Measurements from ENCODE around the gene AP1B1.

The AP1B1 gene

DNA sequence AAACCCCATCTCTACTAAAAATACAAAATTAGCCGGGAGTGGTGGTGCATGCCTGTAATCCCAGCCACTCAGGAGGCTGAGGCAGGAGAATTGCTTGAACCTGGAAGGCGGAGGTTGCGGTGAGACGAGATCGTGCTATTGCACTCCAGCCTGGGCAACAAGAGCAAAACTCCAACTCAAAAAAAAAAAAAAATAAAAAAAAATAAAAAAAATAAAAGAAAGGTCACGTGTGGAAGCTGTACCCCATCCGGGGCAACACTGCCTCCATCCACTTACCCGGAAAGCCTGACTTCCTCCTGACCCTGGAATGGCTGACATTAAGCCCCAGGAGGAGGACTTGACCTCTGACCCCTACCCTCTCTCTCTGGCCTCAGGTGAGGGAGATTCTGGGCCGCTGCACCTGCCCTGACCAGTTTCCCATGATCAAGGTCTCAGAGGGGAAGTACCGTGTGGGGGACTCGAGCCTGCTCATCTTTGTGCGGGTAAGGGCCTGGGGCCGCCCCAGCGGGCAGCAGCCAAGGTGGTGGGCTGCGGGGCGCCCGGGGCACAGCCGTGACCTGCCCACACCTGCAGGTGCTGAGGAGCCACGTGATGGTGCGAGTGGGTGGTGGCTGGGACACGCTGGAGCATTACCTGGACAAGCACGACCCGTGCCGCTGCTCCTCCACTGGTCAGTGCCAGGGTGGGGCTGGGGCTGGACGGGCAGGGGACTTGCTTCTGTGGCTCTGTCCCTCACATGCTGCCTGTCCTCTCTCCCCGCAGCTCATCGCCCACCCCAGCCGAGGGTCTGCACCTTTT, 78.1 kb downstream of the AP1B1 start:
- no peak overlapping the region for H3K4me3 ChIP-seq (ENCODE audit: low read depth in 1 of 2, low read length in 1 of 2)
- peaks cover 6 to 21% of the 10 kb centered on the region in 2 experiments for H3K4me1 ChIP-seq (ENCODE audit: control insufficient read depth in 1 of 2, insufficient read depth in 1 of 2, low read depth in 1 of 2, low read length in 1 of 2)
- peaks cover 98% of the 10 kb centered on the region for H3K27me3 ChIP-seq
- TF ChIP-seq, protein P1, sequence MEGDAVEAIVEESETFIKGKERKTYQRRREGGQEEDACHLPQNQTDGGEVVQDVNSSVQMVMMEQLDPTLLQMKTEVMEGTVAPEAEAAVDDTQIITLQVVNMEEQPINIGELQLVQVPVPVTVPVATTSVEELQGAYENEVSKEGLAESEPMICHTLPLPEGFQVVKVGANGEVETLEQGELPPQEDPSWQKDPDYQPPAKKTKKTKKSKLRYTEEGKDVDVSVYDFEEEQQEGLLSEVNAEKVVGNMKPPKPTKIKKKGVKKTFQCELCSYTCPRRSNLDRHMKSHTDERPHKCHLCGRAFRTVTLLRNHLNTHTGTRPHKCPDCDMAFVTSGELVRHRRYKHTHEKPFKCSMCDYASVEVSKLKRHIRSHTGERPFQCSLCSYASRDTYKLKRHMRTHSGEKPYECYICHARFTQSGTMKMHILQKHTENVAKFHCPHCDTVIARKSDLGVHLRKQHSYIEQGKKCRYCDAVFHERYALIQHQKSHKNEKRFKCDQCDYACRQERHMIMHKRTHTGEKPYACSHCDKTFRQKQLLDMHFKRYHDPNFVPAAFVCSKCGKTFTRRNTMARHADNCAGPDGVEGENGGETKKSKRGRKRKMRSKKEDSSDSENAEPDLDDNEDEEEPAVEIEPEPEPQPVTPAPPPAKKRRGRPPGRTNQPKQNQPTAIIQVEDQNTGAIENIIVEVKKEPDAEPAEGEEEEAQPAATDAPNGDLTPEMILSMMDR (IDR thresholded peaks at IDR 0.05) = no peak
- H3K9me3 ChIP-seq = no peaks in the 10 kb centered on the region
- no peaks in the 10 kb centered on the region for H3K36me3 ChIP-seq
- H3K27ac ChIP-seq = no peak overlapping the region

DNA sequence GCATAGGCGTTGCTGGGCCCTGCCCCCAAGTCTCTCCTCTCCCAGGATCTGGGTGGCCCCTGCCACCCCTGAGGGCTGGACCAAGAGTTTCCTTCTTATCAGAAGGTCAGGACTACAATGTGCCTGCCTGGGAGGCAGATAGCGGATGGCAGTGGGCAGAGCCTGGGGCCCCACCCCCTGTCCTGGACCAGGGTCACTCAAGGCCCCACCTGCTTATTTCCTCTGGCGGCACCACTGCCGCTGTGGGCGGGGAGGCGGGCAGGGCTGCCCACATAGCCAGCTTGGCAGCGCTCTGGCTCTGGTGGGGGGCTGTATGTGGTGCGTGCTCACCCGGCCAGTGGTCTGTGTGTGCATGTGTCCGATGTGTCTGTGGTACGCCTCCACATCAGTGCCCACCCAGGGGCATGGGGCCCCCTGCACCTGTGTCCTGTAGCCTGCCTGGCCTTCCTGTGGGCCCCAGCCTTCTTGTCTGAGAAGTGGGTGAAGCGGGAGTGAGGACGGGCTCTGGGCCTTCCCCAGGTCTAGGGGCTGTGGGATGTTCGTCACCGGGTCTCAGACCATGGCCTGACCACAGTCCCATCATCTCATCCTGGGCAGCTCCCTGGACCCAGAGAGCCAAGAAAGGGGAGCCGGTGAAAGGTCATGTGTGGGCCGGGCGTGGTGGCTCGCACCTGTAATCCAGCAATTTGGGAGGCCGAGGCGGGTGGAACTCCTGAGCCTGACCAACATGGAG, 78.9 kb downstream of the AP1B1 start:
- Histone ChIP-seq H3K4me1 (ENCODE audit: control insufficient read depth in 1 of 2, insufficient read depth in 1 of 2, low read depth in 1 of 2, low read length in 1 of 2) (peaks cover 6 to 14% of the 10 kb centered on the region in 2 experiments), H3K36me3 (no peaks in the 10 kb centered on the region), H3K27me3 (peaks cover 98% of the 10 kb centered on the region), H3K9me3 (no peaks in the 10 kb centered on the region), H3K27ac (no peak overlapping the region), H3K4me3 (ENCODE audit: low read depth in 1 of 2, low read length in 1 of 2) (no peak overlapping the region)
- TF ChIP-seq, protein P1 (IDR thresholded peaks at IDR 0.05) = no peak

DNA sequence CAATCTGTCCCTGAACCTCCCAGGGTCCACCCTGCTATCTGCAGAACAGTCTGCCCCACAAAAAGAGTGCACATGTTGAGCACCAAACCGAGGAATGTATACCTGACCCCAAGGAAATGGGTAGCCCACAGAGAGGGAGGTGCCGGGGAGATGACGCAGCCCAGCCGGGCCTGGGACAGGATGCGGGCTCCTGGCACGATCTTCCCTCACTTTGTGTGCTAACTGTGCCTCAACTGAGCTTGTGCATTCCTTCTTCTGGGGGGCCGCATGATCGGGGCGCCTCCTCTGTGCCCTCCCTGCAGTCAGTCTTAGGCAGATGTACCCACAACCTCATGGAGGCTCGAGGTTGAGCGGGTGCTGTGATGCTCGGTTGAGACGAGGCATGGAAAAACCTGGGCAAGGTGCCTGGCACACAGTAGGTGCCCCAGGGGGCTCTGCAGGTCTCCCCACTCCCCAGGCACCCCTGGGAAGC, 79.5 kb downstream of the AP1B1 start:
- peaks cover 98% of the 10 kb centered on the region for H3K27me3 ChIP-seq
- no peak overlapping the region for H3K4me3 ChIP-seq (ENCODE audit: low read depth in 1 of 2, low read length in 1 of 2)
- H3K36me3 ChIP-seq = no peaks in the 10 kb centered on the region
- H3K9me3 ChIP-seq = no peaks in the 10 kb centered on the region
- TF ChIP-seq, protein P1 (IDR thresholded peaks at IDR 0.05) = no peak
- H3K4me1 ChIP-seq (ENCODE audit: control insufficient read depth in 1 of 2, insufficient read depth in 1 of 2, low read depth in 1 of 2, low read length in 1 of 2) = peaks cover 6 to 14% of the 10 kb centered on the region in 2 experiments
- no peak overlapping the region for H3K27ac ChIP-seq

DNA sequence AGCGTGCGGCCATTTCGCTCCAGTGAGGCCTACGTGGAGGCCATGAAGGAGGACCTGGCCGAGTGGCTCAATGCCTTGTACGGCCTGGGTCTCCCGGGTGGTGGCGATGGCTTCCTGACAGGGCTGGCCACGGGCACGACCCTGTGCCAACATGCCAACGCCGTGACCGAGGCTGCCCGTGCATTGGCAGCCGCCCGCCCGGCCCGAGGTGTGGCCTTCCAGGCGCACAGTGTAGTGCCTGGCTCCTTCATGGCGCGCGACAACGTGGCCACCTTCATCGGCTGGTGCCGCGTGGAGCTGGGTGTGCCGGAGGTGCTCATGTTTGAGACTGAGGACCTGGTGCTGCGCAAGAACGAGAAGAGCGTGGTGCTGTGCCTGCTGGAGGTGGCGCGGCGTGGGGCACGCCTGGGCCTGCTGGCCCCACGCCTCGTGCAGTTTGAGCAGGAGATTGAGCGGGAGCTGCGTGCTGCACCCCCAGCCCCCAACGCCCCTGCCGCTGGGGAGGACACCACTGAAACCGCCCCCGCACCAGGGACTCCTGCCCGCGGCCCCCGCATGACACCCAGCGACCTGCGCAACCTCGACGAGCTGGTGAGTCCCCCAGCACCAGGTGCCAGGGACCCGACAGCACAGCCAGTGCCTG, 80.1 kb downstream of the AP1B1 start:
- H3K27ac ChIP-seq = no peak overlapping the region
- peaks cover 93% of the 10 kb centered on the region for H3K27me3 ChIP-seq
- no peak overlapping the region for H3K4me3 ChIP-seq (ENCODE audit: low read depth in 1 of 2, low read length in 1 of 2)
- H3K36me3 ChIP-seq = no peaks in the 10 kb centered on the region
- H3K4me1 ChIP-seq (ENCODE audit: control insufficient read depth in 1 of 2, insufficient read depth in 1 of 2, low read depth in 1 of 2, low read length in 1 of 2) = peaks cover 6 to 14% of the 10 kb centered on the region in 2 experiments
- no peaks in the 10 kb centered on the region for H3K9me3 ChIP-seq
- TF ChIP-seq, protein P1 (IDR thresholded peaks at IDR 0.05) = no peak

DNA sequence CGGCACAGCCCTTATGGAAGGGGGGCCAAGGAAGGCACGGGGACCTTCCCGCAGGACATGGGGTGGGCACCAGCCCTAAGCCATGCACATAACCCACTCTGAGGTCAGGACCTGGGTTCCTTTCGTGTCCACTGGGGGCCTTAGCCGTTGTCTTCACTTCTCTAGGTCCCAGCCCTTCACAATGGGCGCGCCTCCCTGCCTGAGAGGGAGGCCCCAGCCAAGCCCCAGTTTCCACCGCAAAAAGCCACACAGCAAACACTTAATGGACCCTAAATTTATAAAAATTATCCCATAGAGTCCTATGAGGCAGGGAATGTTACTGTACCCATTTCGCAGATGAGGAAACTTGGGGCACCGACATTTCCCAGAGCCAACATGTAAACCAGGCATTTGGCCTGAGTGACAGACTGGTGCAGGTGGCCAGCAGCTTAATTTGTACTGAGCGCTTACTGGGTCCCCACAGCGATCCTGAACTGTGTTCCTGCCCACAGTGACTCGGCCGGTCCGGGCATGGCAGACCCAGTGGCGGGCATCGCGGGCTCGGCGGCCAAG, 80.7 kb downstream of the AP1B1 start:
- Histone ChIP-seq H3K9me3 (no peaks in the 10 kb centered on the region), H3K27ac (no peak overlapping the region), H3K36me3 (no peaks in the 10 kb centered on the region), H3K27me3 (peaks cover 87% of the 10 kb centered on the region), H3K4me3 (ENCODE audit: low read depth in 1 of 2, low read length in 1 of 2) (no peak overlapping the region), H3K4me1 (ENCODE audit: control insufficient read depth in 1 of 2, insufficient read depth in 1 of 2, low read depth in 1 of 2, low read length in 1 of 2) (peaks cover 6 to 14% of the 10 kb centered on the region in 2 experiments)
- TF ChIP-seq, protein P1 (IDR thresholded peaks at IDR 0.05) = no peak
